GM12878 (cell line): Measurements from ENCODE around the gene TATDN3. TPM values are rescaled to one million over a fixed set of nuclear protein-coding genes. Genes with fewer than 3 reads are reported as not detected.
"Not testable (repeated sequence)": the region's sequence is repeated elsewhere in the genome, so short reads cannot be mapped to it uniquely, and the experiment has no call there.

ENCODE experiments used
- ATAC-seq: fragments of 200-7000 bp; cut with Tn5 transposase; 3 replicates; pipeline ENCODE4 v1.9.1; 2020; ENCODE audit warnings: mild to moderate bottlenecking, moderate library complexity
- BruUV-seq: library from RNA; stranded (reverse); fragments of 400-500 nt; replicated peaks from 2 replicates; lab custom pipeline; 2021; lab: Mats Ljungman, UMichigan
- CTCF ChIA-PET: fragments of 300-600 bp; sonication (Branson Sonifier 250); formaldehyde crosslinking; extraction: SDS; loops from one replicate; lab custom pipeline; 2021; ENCODE audit warnings: inconsistent platforms; lab: Yijun Ruan, JAX
- POLR2A ChIA-PET: fragments of 350-600 bp; formaldehyde crosslinking; extraction: SDS; loops from one replicate; lab custom pipeline; 2021; ENCODE audit warnings: inconsistent platforms; lab: Charles Lee
- RAD21 ChIA-PET: fragments of 300-600 bp; sonication (Branson Sonifier 250); formaldehyde crosslinking; loops from one replicate; lab custom pipeline; 2023; ENCODE audit warnings: antibody characterized with exemption; ENCODE audit not compliant: unreplicated experiment; lab: Charles Lee
- SMC1A ChIA-PET: fragments of 300-600 bp; sonication (Branson Sonifier 250); formaldehyde crosslinking; loops from one replicate; lab custom pipeline; 2023; ENCODE audit not compliant: unreplicated experiment, uncharacterized antibody; lab: Charles Lee
- DNase-seq: peaks from one replicate; pipeline ENCODE4 v3.0.0-alpha.2; 2011; ENCODE audit warnings: low read depth, low spot score
- FAIRE-seq: peaks from 3 replicates; lab custom pipeline; 2011; peaks lifted over from hg19 to GRCh38; lab: Jason Lieb, UNC
- H2AFZ ChIP-seq: 2 replicates; pipeline ENCODE4 v1.6.0; 2011; ENCODE audit warnings: low read depth, low read length, control low read depth; ENCODE audit not compliant: control insufficient read depth
- H3K27ac ChIP-seq: 2 replicates; pipeline ENCODE4 v1.5.1; 2011; ENCODE audit warnings: control low read depth; ENCODE audit not compliant: control insufficient read depth, insufficient read depth
- H3K27me3 ChIP-seq, 2 experiments: replicated peaks in 1 of 2; 2 replicates each; pipeline versions ENCODE4 v1.6.0 to v1.6.1; 2011; ENCODE audit warnings: low read length in 1 of 2; ENCODE audit not compliant: control insufficient read depth in 2 of 2, insufficient read depth in 2 of 2
- H3K36me3 ChIP-seq, 2 experiments: 2 replicates each; pipeline ENCODE4 v1.5.1; 2011; ENCODE audit warnings: low read length in 1 of 2; ENCODE audit not compliant: control insufficient read depth in 2 of 2, insufficient read depth in 2 of 2
- H3K4me1 ChIP-seq: 2 replicates; pipeline ENCODE4 v1.6.1; 2011; ENCODE audit warnings: mild to moderate bottlenecking, low read length, moderate library complexity, mixed read lengths; ENCODE audit not compliant: control insufficient read depth, insufficient read depth
- H3K4me2 ChIP-seq: 2 replicates; pipeline ENCODE4 v1.6.0; 2011; ENCODE audit warnings: control low read depth; ENCODE audit not compliant: control insufficient read depth, insufficient read depth
- H3K4me3 ChIP-seq: fragments of 200-600 bp; sonication (generic); 2 replicates; pipeline ENCODE4 v1.5.1; 2016
- H3K79me2 ChIP-seq: 2 replicates; pipeline ENCODE4 v1.6.0; 2011; ENCODE audit warnings: low read length; ENCODE audit not compliant: control insufficient read depth, insufficient read depth
- H3K9ac ChIP-seq: 2 replicates; pipeline ENCODE4 v1.8.0; 2011; ENCODE audit warnings: low read length, control low read depth, mixed read lengths; ENCODE audit not compliant: control insufficient read depth, insufficient read depth
- H3K9me3 ChIP-seq: replicated peaks from 3 replicates; pipeline ENCODE4 v1.5.1; 2011; ENCODE audit warnings: mild to moderate bottlenecking, low read length; ENCODE audit not compliant: control insufficient read depth, insufficient read depth
- H4K20me1 ChIP-seq: 2 replicates; pipeline ENCODE4 v1.6.0; 2011; ENCODE audit not compliant: control insufficient read depth, insufficient read depth
- BRCA1 ChIP-seq: IDR thresholded peaks from 2 replicates; pipeline ENCODE4 v1.6.1; 2011; ENCODE audit warnings: low read depth, low read length, improper control_type of control experiment
- CBX5 ChIP-seq: sonication (generic); IDR thresholded peaks from 2 replicates; pipeline ENCODE4 v1.6.1; 2016; ENCODE audit warnings: low read depth, moderate library complexity, mild to moderate bottlenecking, inconsistent platforms
- E4F1 ChIP-seq: fragments of 450-650 bp; IDR thresholded peaks from 2 replicates; pipeline ENCODE4 v1.6.1; 2018; ENCODE audit warnings: borderline replicate concordance, mild to moderate bottlenecking; ENCODE audit not compliant: partially characterized antibody
- EED ChIP-seq: sonication (generic); IDR thresholded peaks from 2 replicates; pipeline ENCODE4 v1.6.1; 2016; ENCODE audit warnings: antibody characterized with exemption, low read depth
- HCFC1 ChIP-seq: fragments of 150-350 bp; IDR thresholded peaks from 2 replicates; pipeline ENCODE4 v1.6.1; 2014; ENCODE audit warnings: low read length
- MLLT1 ChIP-seq: fragments of 450-650 bp; IDR thresholded peaks from 2 replicates; pipeline ENCODE4 v1.6.1; 2016; ENCODE audit warnings: mild to moderate bottlenecking
- SMAD5 ChIP-seq: IDR thresholded peaks from 2 replicates; pipeline ENCODE4 v1.6.1; 2016; ENCODE audit warnings: antibody characterized with exemption, low read depth
- WGBS: methylation state at CpG from one replicate; pipeline ENCODE4 v1.1.6; 2016; ENCODE audit warnings: low lambda C conversion rate; ENCODE audit not compliant: insufficient replicate concordance, insufficient coverage; ENCODE audit errors: missing lambda C conversion rate; 5-methylcytosine and 5-hydroxymethylcytosine counted together
- in situ Hi-C: fragments of 300-500 bp; cut with MboI; formaldehyde crosslinking; loops from 9 replicates; pipeline ENCODE4 v1.14.3; 2018; ENCODE audit warnings: mixed read lengths
- intact Hi-C: fragments of 100-400 bp; cut with micrococcal nuclease; formaldehyde crosslinking; loops from one replicate; pipeline ENCODE4 v1.14.2; 2022; ENCODE audit not compliant: unreplicated experiment
- polyA plus RNA-seq, 11 experiments: library from polyadenylated mRNA; depleted of rRNA in 4 of 11; unstranded in 6 of 11; stranded (reverse) in 5 of 11; fragments of >200 nt; fragmentation: Nextera tagmentation in 4 of 11; fragmentation: Illumina TruSeq in 1 of 11; extraction: Ambion mirVana in 4 of 11; extraction: Trizol in 1 of 11; gene quantifications; 1 replicate in 1 of 11; 2 replicates in 10 of 11; pipeline versions ENCODE4 v1.2.1 to v1.2.3, GENCODE V29; 2011 to 2016; ENCODE audit warnings: inconsistent platforms in 2 of 11, missing spikeins in 2 of 11, low read depth in 1 of 11
- total RNA-seq, 4 experiments: library from RNA; depleted of rRNA in 3 of 4; stranded (reverse); fragments of >200 nt in 3 of 4; fragmentation: Illumina TruSeq in 1 of 4; extraction: Trizol in 1 of 4; gene quantifications; 2 replicates each; pipeline versions ENCODE4 v1.2.1 to v1.2.3, GENCODE V29; 2013 to 2021

TATDN3 gene
- total and polyA plus RNA-seq, 10 of the 15 experiments (the other 5 are each of a cell fraction or from before 2014, with no cell fraction given), result 15.5 to 40.0 (median 22.7) TPM

- H3K27me3 ChIP-seq, result no peaks in the 10 kb centered on the region
- peaks cover 12% of the 10 kb centered on the region for H3K4me1 ChIP-seq
- 86% methylated on average over 5 of the region's 5 CpGs for WGBS
- ATAC-seq, result no peak
- FAIRE-seq, result no peak
- no peak overlapping the region for H3K9ac ChIP-seq
- DNase-seq, result no peak
- RAD21 ChIA-PET, result interaction anchor here (1.5 kb wide), 1 partner anchor 23 kb away, joined by 4 read pairs; no protein-coding TSS in a partner anchor
- POLR2A ChIA-PET, result interaction anchor here (0.5 to 0.6 kb wide), 2 partner anchors 16 to 319 kb away, joined by 3 to 4 read pairs; no protein-coding TSS in a partner anchor
- no peaks in the 10 kb centered on the region for H3K36me3 ChIP-seq
- intact Hi-C loops, result no loop called here
- CTCF ChIA-PET, result interaction anchor here (1.0 to 2.2 kb wide), 3 partner anchors 9 to 157 kb away, joined by 3 to 5 read pairs (median 3); no protein-coding TSS in a partner anchor
- TF ChIP-seq BRCA1, result no peak
- TF ChIP-seq HCFC1, result no peak
- no peak for TF ChIP-seq SMAD5
- TF ChIP-seq E4F1, result no peak
- TF ChIP-seq MLLT1, result no peak
- no peak for TF ChIP-seq CBX5
- no peak for TF ChIP-seq EED
- TF ChIP-seq, all 136 proteins: peak for 0
- Histone ChIP-seq H4K20me1 (no peaks in the 10 kb centered on the region), H3K27ac (no peak overlapping the region), H2AFZ (no peak overlapping the region), H3K4me2 (no peak overlapping the region), H3K9me3 (no peaks in the 10 kb centered on the region), H3K79me2 (no peaks in the 10 kb centered on the region), H3K4me3 (no peak overlapping the region)
- BruUV-seq, result no TSS peak
- in situ Hi-C loops, result no loop called here
- SMC1A ChIA-PET, result interaction anchor here (0.7 to 1.9 kb wide), 6 partner anchors 11 to 25 kb away, joined by 3 to 8 read pairs (median 3); no protein-coding TSS in a partner anchor
Measured at GRCh38 chr1:212838145-212838544, 46.5 kb downstream of the TATDN3 start.

GRCh38 chr1:212844521-212844920, 52.8 kb downstream of the TATDN3 start:
- RAD21 ChIA-PET, H3K27me3 ChIP-seq, H3K4me1 ChIP-seq, ATAC-seq, DNase-seq, H2AFZ ChIP-seq, in situ Hi-C loops, H3K4me3 ChIP-seq, H3K9ac ChIP-seq, H3K9me3 ChIP-seq, H3K27ac ChIP-seq, H4K20me1 ChIP-seq, BruUV-seq, H3K36me3 ChIP-seq, H3K79me2 ChIP-seq, H3K4me2 ChIP-seq, FAIRE-seq, POLR2A ChIA-PET: not testable (repeated sequence)
- intact Hi-C loops, result loop anchor here (1.0 kb wide), 1 partner anchor 13 kb away; no protein-coding TSS in a partner anchor
- SMC1A ChIA-PET, result interaction anchor here (0.7 kb wide), 1 partner anchor 11 kb away, joined by 3 read pairs; no protein-coding TSS in a partner anchor
- CTCF ChIA-PET, result interaction anchor here (0.8 to 1.4 kb wide), 2 partner anchors 11 to 29 kb away, joined by 3 read pairs; no protein-coding TSS in a partner anchor
- WGBS, result 74% methylated on average over 3 of the region's 3 CpGs
